HCT116 (cell line): ENCODE results near the gene MAPK8IP3.
"Not testable (repeated sequence)": the region's sequence is repeated elsewhere in the genome, so short reads cannot be mapped to it uniquely, and the experiment has no call there.

Source experiments
- JUND ChIP-seq: IDR thresholded peaks from 2 replicates; pipeline ENCODE4 v1.6.1; 2012
- POLR2A ChIP-seq: IDR thresholded peaks from 2 replicates; pipeline ENCODE4 v1.7.0; 2011; ENCODE audit warnings: borderline replicate concordance; ENCODE audit not compliant: insufficient read depth, insufficient read length; ENCODE audit errors: extremely low read depth
- POLR2AphosphoS5 ChIP-seq: IDR thresholded peaks from 2 replicates; pipeline ENCODE4 v1.6.1; 2011; ENCODE audit warnings: mild to moderate bottlenecking, low read depth, low read length, moderate library complexity
- RAD21 ChIP-seq: IDR thresholded peaks from 2 replicates; pipeline ENCODE4 v1.6.1; 2012; ENCODE audit warnings: low read depth, mild to moderate bottlenecking
- TF ChIP-seq, protein P1 (sequence below), 3 experiments: fragments of 200-600 bp in 1 of 3; sonication (generic) in 1 of 3; IDR thresholded peaks in 2 of 3; conservative IDR thresholded peaks in 1 of 3; 2 replicates each; pipeline ENCODE4 v1.5.1; 2012 to 2017; ENCODE audit warnings: low read depth in 2 of 3, low read length in 2 of 3, antibody characterized with exemption in 1 of 3, borderline replicate concordance in 1 of 3, control low read depth in 1 of 3, mild to moderate bottlenecking in 1 of 3, mixed read lengths in 1 of 3, mixed run types in 1 of 3, moderate library complexity in 1 of 3; ENCODE audit not compliant: insufficient read depth in 1 of 3
- TF ChIP-seq, protein P2 (sequence below): IDR thresholded peaks from 2 replicates; pipeline ENCODE4 v1.6.1; 2011; ENCODE audit warnings: mild to moderate bottlenecking, low read length, moderate library complexity; ENCODE audit not compliant: insufficient replicate concordance; ENCODE audit errors: extremely low read depth

DNA sequence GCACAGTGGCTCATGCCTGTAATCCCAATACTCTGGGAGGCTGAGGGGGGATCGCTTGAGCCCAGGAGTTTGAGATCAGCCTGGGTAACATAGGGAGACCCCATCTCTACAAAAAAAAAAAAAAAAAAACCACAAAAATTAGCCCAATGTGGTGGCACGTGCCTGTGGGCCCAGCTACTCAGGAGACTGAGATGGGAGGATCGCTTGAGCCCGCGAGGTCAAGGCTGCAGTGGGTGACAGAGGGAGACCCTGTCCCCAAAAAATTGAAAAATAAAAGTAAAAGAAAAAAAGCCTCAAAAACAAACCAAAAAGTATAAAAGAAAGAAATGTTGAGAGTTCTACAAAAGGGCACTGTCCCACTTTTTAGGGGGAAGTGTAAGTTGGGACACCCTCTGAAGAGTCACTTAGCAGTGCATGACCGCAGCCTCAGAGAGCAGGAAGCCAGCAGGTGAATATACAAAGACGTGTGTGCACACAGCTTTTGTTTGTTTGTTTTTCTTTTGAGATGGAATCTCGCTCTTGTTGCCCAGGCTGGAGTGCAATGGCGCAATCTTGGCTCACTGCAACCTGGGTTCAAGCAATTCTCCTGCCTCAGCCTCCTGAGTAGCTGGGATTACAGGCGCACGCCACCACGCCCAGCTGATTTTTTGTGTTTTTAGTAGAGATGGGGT lies 13.7 kb downstream of the MAPK8IP3 start:
- not testable (repeated sequence) for TF ChIP-seq POLR2AphosphoS5, RAD21, POLR2A, JUND
- TF ChIP-seq, protein P1, sequence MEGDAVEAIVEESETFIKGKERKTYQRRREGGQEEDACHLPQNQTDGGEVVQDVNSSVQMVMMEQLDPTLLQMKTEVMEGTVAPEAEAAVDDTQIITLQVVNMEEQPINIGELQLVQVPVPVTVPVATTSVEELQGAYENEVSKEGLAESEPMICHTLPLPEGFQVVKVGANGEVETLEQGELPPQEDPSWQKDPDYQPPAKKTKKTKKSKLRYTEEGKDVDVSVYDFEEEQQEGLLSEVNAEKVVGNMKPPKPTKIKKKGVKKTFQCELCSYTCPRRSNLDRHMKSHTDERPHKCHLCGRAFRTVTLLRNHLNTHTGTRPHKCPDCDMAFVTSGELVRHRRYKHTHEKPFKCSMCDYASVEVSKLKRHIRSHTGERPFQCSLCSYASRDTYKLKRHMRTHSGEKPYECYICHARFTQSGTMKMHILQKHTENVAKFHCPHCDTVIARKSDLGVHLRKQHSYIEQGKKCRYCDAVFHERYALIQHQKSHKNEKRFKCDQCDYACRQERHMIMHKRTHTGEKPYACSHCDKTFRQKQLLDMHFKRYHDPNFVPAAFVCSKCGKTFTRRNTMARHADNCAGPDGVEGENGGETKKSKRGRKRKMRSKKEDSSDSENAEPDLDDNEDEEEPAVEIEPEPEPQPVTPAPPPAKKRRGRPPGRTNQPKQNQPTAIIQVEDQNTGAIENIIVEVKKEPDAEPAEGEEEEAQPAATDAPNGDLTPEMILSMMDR (IDR thresholded peaks at IDR 0.05 in 2 of 3, conservative IDR thresholded peaks at IDR 0.05 in 1 of 3; ENCODE audit: borderline replicate concordance in 1 of 3, insufficient read depth in 1 of 3, low read depth in 2 of 3, low read length in 2 of 3) = not testable (repeated sequence)
- TF ChIP-seq, protein P2, sequence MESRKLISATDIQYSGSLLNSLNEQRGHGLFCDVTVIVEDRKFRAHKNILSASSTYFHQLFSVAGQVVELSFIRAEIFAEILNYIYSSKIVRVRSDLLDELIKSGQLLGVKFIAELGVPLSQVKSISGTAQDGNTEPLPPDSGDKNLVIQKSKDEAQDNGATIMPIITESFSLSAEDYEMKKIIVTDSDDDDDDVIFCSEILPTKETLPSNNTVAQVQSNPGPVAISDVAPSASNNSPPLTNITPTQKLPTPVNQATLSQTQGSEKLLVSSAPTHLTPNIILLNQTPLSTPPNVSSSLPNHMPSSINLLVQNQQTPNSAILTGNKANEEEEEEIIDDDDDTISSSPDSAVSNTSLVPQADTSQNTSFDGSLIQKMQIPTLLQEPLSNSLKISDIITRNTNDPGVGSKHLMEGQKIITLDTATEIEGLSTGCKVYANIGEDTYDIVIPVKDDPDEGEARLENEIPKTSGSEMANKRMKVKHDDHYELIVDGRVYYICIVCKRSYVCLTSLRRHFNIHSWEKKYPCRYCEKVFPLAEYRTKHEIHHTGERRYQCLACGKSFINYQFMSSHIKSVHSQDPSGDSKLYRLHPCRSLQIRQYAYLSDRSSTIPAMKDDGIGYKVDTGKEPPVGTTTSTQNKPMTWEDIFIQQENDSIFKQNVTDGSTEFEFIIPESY = not testable (repeated sequence)
